ENCODE data around the gene ANKRD50.

The ANKRD50 gene, protein sequence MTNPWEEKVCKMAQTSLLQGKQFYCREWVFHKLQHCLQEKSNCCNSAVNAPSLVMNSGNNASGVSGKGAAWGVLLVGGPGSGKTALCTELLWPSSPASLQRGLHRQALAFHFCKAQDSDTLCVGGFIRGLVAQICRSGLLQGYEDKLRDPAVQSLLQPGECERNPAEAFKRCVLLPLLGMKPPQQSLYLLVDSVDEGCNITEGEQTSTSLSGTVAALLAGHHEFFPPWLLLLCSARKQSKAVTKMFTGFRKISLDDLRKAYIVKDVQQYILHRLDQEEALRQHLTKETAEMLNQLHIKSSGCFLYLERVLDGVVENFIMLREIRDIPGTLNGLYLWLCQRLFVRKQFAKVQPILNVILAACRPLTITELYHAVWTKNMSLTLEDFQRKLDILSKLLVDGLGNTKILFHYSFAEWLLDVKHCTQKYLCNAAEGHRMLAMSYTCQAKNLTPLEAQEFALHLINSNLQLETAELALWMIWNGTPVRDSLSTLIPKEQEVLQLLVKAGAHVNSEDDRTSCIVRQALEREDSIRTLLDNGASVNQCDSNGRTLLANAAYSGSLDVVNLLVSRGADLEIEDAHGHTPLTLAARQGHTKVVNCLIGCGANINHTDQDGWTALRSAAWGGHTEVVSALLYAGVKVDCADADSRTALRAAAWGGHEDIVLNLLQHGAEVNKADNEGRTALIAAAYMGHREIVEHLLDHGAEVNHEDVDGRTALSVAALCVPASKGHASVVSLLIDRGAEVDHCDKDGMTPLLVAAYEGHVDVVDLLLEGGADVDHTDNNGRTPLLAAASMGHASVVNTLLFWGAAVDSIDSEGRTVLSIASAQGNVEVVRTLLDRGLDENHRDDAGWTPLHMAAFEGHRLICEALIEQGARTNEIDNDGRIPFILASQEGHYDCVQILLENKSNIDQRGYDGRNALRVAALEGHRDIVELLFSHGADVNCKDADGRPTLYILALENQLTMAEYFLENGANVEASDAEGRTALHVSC (N-terminal part only)

DNA sequence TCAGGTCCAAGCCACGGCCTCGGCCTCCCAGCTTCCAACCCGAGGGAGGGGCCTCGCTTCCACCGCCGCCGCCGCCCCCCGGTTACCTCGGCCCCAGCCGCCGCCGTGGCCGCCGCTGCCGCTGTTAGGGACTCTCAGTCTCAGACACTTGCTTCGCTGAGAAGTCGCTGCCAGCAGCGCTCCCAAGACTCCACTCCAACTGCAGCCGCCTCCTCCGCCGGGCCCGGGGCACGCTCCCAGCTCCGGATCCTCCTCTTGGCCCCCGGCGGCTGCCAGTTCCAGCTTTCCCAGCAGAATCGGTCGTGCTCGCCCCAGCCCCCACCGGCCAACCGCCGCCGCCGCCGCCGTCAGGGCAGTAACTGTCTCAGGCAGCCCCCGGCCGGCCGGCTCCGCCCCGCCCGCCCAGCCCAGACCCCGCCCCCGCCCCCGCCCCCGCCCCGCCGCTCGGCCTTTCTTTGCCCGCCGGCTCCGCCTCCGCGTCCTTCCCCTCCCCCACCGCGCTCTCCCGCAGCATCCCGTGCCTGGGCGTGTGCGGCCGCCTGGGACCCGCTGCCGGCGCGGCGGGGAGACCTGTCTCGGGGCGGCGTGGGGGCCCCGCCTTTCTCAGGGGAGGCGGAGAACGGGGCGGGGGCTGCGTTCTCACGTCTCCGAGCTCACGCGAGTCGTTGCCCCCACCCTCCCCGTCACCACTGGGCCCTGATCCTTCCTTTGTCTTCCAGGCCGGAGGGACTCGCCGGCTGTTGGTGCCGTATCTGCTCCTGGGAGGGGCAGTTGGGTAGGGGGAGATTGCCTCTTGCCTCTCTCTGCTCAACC, at the start of gene ANKRD50:
ANKRD50 (minus strand) TSS at position 361 of the 813 bp plus-strand sequence. CDS start 2,221 bp downstream, outside the sequence.
- H3K27me3 ChIP-seq (ENCODE audit: insufficient read depth, low read length, poor library complexity, severe bottlenecking), result no peaks in the 10 kb centered on the region
- peaks cover 36% of the 10 kb centered on the region for H4K20me1 ChIP-seq (ENCODE audit: insufficient read depth, low read length, poor library complexity, severe bottlenecking)
- H3K9me3 ChIP-seq (ENCODE audit: insufficient read depth, low read depth, low read length), result no peaks in the 10 kb centered on the region
- peaks cover 34% of the 10 kb centered on the region for H3K4me1 ChIP-seq (ENCODE audit: insufficient read depth, low read length, poor library complexity, severe bottlenecking)
- H3K79me2 ChIP-seq (ENCODE audit: insufficient read depth, low read length), result peaks cover 45% of the 10 kb centered on the region
- H3K4me2 ChIP-seq (ENCODE audit: low read depth, low read length, poor library complexity, severe bottlenecking), result peak within 1 kb of the TSS; percentile 98
- TF ChIP-seq, protein P1, sequence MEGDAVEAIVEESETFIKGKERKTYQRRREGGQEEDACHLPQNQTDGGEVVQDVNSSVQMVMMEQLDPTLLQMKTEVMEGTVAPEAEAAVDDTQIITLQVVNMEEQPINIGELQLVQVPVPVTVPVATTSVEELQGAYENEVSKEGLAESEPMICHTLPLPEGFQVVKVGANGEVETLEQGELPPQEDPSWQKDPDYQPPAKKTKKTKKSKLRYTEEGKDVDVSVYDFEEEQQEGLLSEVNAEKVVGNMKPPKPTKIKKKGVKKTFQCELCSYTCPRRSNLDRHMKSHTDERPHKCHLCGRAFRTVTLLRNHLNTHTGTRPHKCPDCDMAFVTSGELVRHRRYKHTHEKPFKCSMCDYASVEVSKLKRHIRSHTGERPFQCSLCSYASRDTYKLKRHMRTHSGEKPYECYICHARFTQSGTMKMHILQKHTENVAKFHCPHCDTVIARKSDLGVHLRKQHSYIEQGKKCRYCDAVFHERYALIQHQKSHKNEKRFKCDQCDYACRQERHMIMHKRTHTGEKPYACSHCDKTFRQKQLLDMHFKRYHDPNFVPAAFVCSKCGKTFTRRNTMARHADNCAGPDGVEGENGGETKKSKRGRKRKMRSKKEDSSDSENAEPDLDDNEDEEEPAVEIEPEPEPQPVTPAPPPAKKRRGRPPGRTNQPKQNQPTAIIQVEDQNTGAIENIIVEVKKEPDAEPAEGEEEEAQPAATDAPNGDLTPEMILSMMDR (conservative IDR thresholded peaks at IDR 0.05; ENCODE audit: low read length), result no peak
- TF ChIP-seq EZH2phosphoT487 (IDR thresholded peaks at IDR 0.05; ENCODE audit: borderline replicate concordance), result no peak
- no peaks in the 10 kb centered on the region for H3K9me2 ChIP-seq (replicated peaks; ENCODE audit: low read depth, low read length)
- peak within 1 kb of the TSS; percentile 89 for H2AFZ ChIP-seq (ENCODE audit: low read length)
- H3K4me3 ChIP-seq (ENCODE audit: low read length, poor library complexity, severe bottlenecking), result peak within 1 kb of the TSS; percentile 83
- H3K9ac ChIP-seq (ENCODE audit: low read depth, low read length, poor library complexity, severe bottlenecking), result peak within 1 kb of the TSS; percentile 86
- H3K36me3 ChIP-seq (ENCODE audit: insufficient read depth, low read length), result no peaks in the 10 kb centered on the region
- no peaks in the 10 kb centered on the region for H3F3A ChIP-seq (ENCODE audit: low read depth)

DNA sequence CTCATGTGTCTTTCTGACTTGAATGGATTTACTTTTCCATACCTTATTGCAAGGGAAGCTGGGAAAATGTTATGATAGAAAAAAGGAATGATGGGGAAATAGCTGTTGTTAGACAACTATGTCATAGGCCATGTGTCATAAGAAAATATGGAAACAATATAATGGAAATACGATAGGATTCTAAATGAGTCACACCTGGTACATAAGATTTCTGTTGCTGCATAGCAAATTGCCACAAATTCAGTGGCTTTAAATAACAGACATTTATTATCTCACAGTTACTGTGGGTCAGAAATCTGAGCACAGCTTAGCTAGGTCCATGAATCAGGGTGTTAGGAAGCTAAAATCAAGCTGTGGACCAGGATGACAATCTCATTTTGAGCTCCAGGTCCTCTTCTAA, 44.6 kb upstream of the ANKRD50 start:
- Histone ChIP-seq H3K27me3 (ENCODE audit: insufficient read depth, low read length, poor library complexity, severe bottlenecking) (no peaks in the 10 kb centered on the region), H3K4me1 (ENCODE audit: insufficient read depth, low read length, poor library complexity, severe bottlenecking) (no peaks in the 10 kb centered on the region), H2AFZ (ENCODE audit: low read length) (no peak overlapping the region), H3K9ac (ENCODE audit: low read depth, low read length, poor library complexity, severe bottlenecking) (no peak overlapping the region), H3K9me2 (replicated peaks; ENCODE audit: low read depth, low read length) (no peaks in the 10 kb centered on the region), H3F3A (ENCODE audit: low read depth) (no peaks in the 10 kb centered on the region), H3K4me2 (ENCODE audit: low read depth, low read length, poor library complexity, severe bottlenecking) (no peak overlapping the region), H3K4me3 (ENCODE audit: low read length, poor library complexity, severe bottlenecking) (no peak overlapping the region), H3K36me3 (ENCODE audit: insufficient read depth, low read length) (no peaks in the 10 kb centered on the region), H3K79me2 (ENCODE audit: insufficient read depth, low read length) (no peaks in the 10 kb centered on the region), H4K20me1 (ENCODE audit: insufficient read depth, low read length, poor library complexity, severe bottlenecking) (no peaks in the 10 kb centered on the region), H3K9me3 (ENCODE audit: insufficient read depth, low read depth, low read length) (no peaks in the 10 kb centered on the region)
- TF ChIP-seq, protein P1 (conservative IDR thresholded peaks at IDR 0.05; ENCODE audit: low read length), result no peak
- TF ChIP-seq EZH2phosphoT487 (IDR thresholded peaks at IDR 0.05; ENCODE audit: borderline replicate concordance), result no peak

DNA sequence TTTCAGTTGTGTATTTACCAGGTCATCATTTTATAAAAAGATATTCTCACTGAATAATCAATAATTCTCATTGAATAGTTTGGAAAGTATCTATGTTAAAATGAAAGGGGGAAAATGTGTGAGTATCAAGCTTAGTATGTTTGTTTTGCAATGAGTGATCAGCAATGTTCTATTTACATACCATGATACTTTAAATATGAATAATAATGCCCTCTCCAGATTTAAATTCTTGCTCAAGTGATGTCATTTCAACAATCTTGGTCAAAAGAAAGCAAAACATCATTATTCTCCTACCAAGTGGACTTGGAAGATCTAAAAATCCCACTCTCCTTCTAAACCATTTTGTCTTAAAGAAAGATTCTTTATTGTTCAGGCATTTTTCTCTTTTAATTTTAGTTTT, 42.1 kb upstream of the ANKRD50 start:
- Histone ChIP-seq H3K9me3 (ENCODE audit: insufficient read depth, low read depth, low read length) (no peaks in the 10 kb centered on the region), H2AFZ (ENCODE audit: low read length) (no peak overlapping the region), H3K4me2 (ENCODE audit: low read depth, low read length, poor library complexity, severe bottlenecking) (no peak overlapping the region), H3K9me2 (replicated peaks; ENCODE audit: low read depth, low read length) (no peaks in the 10 kb centered on the region), H3K36me3 (ENCODE audit: insufficient read depth, low read length) (no peaks in the 10 kb centered on the region), H3K79me2 (ENCODE audit: insufficient read depth, low read length) (no peaks in the 10 kb centered on the region), H3K4me1 (ENCODE audit: insufficient read depth, low read length, poor library complexity, severe bottlenecking) (no peaks in the 10 kb centered on the region), H4K20me1 (ENCODE audit: insufficient read depth, low read length, poor library complexity, severe bottlenecking) (no peaks in the 10 kb centered on the region), H3K4me3 (ENCODE audit: low read length, poor library complexity, severe bottlenecking) (no peak overlapping the region), H3K27me3 (ENCODE audit: insufficient read depth, low read length, poor library complexity, severe bottlenecking) (no peaks in the 10 kb centered on the region), H3F3A (ENCODE audit: low read depth) (no peaks in the 10 kb centered on the region), H3K9ac (ENCODE audit: low read depth, low read length, poor library complexity, severe bottlenecking) (no peak overlapping the region)
- TF ChIP-seq, protein P1 (conservative IDR thresholded peaks at IDR 0.05; ENCODE audit: low read length), result no peak
- no peak for TF ChIP-seq EZH2phosphoT487 (IDR thresholded peaks at IDR 0.05; ENCODE audit: borderline replicate concordance)
